NCI-H345 (cell line): ENCODE data around the gene PNPLA6.
"Not testable (repeated sequence)": the region's sequence is repeated elsewhere in the genome, so short reads cannot be mapped to it uniquely, and the experiment has no call there.

Source experiments
- DNase-seq: peaks from one replicate; lab custom pipeline; 2025; lab: John Stamatoyannopoulos, UW

PNPLA6 gene

GRCh38 chr19:7556696-7557315 lies 21.3 kb downstream of the PNPLA6 start:
- no peak for DNase-seq

DNA sequence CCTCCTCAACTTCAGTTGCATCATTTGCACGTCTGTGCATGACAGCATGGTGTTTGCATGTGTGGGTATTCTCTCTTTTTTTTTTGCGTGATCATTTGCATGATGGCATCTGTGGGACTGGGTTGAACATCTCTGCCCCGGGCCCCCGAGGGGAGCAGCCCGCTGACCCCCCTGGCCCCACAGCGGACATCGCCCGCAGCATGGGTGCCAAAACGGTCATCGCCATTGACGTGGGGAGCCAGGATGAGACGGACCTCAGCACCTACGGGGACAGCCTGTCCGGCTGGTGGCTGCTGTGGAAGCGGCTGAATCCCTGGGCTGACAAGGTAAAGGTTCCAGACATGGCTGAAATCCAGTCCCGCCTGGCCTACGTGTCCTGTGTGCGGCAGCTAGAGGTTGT lies 23.1 kb downstream of the PNPLA6 start:
- no peak for DNase-seq

DNA sequence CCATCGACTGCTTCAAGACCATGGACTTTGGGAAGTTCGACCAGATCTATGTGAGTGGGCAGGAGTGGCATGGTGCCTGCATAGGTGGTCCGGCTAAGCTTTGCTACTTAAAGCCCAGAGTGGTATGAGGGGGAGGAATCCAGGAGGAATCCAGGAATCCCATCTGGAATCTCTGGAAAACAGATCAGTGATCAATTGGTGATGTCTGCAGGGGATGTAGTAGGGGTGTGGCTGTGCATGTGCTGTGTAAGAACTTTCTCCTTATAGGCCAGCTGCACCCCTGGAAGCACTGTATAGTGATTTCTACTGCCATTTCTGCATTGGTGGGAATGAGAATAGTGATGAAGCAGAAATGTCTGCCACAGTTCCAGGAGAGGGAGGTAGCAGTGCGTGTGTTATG lies 23.6 kb downstream of the PNPLA6 start:
- DNase-seq, result no peak

DNA sequence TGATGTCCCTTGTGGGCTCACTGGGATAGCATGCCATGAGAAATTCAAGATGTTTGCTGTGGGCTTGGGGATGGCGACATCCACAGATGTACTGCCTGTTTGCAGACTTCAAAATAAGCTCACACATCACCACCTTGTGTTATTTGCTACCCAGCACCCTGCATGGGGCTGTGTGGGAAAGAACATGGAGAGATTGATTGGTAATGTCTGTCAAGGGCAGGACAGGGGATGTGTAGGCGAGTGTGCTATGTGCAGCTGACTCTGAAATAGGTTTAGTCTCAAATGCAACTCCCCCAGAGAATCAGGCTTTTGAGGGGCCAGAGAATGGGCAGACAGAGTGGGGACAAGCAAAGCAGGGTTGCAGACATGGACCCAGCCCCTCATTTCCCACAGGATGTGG lies 24.7 kb downstream of the PNPLA6 start:
- no peak for DNase-seq

DNA sequence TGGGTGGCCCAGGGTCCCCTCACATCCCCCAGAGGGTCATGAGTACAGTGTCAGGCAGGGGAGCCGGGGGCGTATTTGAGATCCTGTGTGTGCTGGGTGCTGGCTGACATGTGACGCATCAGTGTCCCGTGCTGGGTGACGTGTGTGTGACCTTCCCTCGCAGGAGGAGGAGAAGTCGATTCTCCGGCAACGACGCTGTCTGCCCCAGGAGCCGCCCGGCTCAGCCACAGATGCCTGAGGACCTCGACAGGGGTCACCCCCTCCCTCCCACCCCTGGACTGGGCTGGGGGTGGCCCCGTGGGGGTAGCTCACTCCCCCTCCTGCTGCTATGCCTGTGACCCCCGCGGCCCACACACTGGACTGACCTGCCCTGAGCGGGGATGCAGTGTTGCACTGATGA lies 25.8 kb downstream of the PNPLA6 start:
- DNase-seq, result no peak

DNA sequence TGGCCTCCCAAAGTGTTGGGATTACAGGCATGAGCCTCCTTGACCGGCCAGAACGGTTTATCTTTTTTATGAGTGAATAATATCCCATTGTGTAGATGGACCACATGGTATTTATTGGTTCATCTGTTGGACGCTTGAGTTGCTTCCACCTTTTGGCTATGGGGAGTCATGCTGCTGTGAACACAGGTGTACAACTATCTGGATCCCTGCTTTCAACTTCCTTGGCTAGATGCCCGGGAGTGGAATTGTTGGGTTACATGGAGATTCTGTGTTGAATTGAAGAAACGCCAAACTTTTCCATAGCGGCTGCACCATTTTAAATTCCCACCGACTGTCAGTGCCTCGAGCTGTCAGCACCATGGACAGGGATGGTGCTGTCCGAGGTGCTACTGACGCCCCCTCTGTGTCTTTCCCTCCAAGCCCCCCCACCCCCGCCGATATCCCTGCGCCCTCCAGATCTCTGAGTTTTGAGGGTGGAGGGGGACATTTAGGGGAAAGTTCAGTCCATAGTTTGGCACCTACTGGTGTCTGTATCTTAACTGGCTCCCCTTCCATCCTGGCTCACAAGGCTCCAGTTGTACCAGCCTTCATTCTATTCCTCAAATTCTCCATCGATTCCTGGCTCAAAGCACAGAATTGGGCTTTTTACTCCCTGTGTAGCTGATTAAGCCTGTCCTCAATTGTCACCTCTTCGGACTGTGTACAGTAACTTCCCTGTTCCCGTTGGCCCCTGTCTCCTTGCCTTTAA lies 27.3 kb downstream of the PNPLA6 start:
- DNase-seq, result no peak

GRCh38 chr19:7564866-7565265 lies 29.3 kb downstream of the PNPLA6 start:
- DNase-seq, result no peak

DNA sequence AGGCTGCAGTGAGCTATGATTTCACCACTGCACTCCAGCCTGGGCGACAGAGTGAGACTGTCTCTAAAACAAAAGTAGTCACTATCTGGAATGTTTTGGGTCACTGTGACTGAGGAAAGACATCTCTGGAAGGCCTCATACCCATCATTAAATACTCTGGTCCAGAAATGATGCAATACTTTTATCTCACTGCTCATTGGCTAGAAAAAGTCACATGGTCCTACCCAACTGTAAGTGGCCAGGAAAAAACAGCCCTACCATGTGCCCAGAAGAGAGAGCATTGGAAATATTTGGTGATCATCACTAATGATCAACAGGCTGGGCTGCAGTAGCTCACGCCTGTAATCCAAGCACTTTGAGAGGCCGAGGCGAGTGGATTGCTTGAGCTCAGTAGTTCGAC lies 29.8 kb downstream of the PNPLA6 start:
- no peak for DNase-seq

DNA sequence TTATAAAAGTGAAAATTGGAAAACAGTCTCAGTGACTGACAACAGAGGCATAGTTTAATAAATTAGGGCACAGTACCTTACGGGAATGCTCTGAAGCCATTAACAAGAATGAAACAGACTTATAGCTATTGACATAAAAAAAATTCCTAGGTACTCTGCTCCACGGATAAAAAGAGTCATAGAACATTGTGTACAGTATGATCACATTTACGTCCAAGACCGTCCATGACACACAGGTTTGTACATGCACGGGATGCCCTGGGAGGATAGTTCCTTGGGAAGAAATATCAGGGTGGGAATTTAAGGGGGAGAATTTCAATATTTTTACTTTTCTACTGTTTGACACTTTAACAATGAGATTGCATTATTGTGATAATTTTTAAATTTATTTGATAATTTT lies 35.2 kb downstream of the PNPLA6 start:
- no peak for DNase-seq

GRCh38 chr19:7575434-7576040 lies 40.0 kb downstream of the PNPLA6 start:
- no peak for DNase-seq

DNA sequence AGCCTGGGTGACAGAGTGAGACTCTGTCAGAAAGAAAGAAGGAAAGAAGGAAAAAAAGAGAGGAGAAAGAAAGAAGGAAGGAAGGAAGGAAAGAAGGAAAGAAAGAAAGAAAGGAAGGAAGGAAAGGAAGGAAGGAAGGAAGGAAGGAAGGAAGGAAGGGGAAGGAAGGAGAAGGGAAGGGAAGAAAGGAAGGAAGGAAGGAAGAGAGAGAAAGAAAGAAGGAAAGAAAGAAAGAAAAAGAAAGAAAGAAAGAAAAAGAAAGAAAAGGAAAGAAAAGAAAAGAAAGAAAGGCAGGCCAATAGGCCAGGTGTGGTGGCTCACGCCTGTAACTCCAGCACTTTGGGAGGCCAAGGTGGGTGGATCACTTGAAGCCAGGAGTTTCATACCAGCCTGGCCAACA lies 41.9 kb downstream of the PNPLA6 start:
- not testable (repeated sequence) for DNase-seq

DNA sequence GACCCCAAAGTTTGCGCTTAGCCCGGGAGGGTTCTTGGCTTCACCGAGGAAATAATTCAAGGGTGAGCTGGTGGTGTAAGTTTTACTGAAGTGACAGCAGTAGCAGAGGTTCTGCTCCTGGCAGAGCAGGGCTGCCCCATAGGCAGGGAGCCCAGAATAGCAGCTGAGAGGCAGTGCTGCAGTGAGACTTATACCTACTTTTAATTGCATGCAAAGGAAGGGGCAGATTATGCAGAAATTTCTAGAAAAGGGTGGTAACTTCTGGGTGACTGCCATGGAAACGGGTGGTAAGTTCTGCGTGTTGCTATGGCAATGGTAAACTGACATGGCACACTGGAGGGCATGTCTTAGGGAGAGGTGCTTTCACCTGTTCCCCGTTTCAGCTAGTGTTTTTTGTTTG lies 42.6 kb downstream of the PNPLA6 start:
- DNase-seq, result no peak

GRCh38 chr19:7579182-7579581 lies 43.7 kb downstream of the PNPLA6 start:
- DNase-seq, result no peak

GRCh38 chr19:7582446-7582845 lies 46.9 kb downstream of the PNPLA6 start:
- DNase-seq, result no peak

DNA sequence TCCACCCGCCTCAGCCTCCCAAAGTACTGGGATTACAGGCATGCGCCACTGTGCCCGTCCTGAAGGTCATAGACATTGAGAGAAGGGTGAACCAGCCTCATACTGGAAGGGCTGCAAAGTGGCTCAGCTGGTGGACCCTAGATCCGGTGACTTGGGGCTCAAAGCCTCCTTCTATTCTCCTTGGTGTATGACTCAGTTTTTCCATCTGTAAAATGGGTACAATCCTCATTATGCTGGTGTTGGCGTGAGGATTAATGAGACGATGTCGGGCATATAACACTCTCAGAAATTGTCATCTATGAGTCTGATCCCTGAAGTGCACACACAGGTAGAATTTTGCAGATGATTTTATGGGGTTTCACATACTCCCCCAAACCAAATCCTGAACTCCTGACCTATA lies 54.3 kb downstream of the PNPLA6 start:
- no peak for DNase-seq

- no peak for DNase-seq
Observed at GRCh38 chr19:7590256-7590655, 54.7 kb downstream of the PNPLA6 start.

- peak; percentile 81 for DNase-seq
Observed at GRCh38 chr19:7595466-7596133, 60.1 kb downstream of the PNPLA6 start, which contains the start of gene CAMSAP3. TSS of gene CAMSAP3 (plus strand) at chr19:7595863. CDS start at chr19:7596003, 140 bp downstream.

GRCh38 chr19:7596211-7596937 lies 60.9 kb downstream of the PNPLA6 start:
- no peak for DNase-seq

DNA sequence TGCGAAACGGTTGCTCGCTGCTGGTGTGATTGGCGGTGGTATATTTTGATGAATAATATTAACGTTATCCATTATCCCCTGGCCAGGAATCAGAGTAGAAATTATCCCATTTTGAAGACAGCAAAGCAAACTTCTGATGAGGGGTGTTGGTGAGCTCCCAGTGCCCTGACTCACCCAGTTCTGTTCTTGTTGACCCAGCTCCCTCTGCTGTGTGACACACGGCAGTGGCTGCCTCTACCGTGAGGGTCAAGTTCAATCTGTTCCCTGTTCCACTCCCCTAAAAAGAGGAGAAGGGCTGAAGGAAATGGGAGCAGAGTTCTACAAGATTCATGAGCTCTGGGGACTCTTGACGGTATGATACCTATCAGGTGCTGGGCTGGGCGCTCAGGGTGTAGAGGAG lies 62.2 kb downstream of the PNPLA6 start:
- DNase-seq, result no peak

GRCh38 chr19:7598180-7598579 lies 62.7 kb downstream of the PNPLA6 start:
- no peak for DNase-seq

GRCh38 chr19:7600721-7601120 lies 65.2 kb downstream of the PNPLA6 start:
- DNase-seq, result no peak
